A673 (cell line): ENCODE data around the gene LRRD1. TPM values are rescaled to one million over a fixed set of nuclear protein-coding genes. Genes with fewer than 3 reads are reported as not detected.
"Not testable (repeated sequence)": the region's sequence is repeated elsewhere in the genome, so short reads cannot be mapped to it uniquely, and the experiment has no call there.

ENCODE experiments used
- BruUV-seq: library from RNA; stranded (reverse); fragments of 400-500 nt; replicated peaks from 2 replicates; lab custom pipeline; 2021; lab: Mats Ljungman, UMichigan
- CTCF ChIA-PET: fragments of 300-600 bp; sonication (Branson Sonifier 250); formaldehyde crosslinking; loops from one replicate; lab custom pipeline; 2022; ENCODE audit warnings: antibody characterized with exemption; lab: Charles Lee
- POLR2A ChIA-PET: fragments of 300-600 bp; sonication (Branson Sonifier 250); formaldehyde crosslinking; loops from one replicate; lab custom pipeline; 2022; ENCODE audit warnings: antibody characterized with exemption; ENCODE audit not compliant: low non-redundant PET; lab: Charles Lee
- DNase-seq: peaks from one replicate; pipeline ENCODE4 v3.0.0-alpha.2; 2015; ENCODE audit warnings: low spot score
- H3K27ac ChIP-seq: fragments of 200-600 bp; sonication (generic); 2 replicates; pipeline ENCODE4 v1.5.1; 2016; ENCODE audit warnings: mixed run types, low read depth, mild to moderate bottlenecking, mixed read lengths, antibody characterized with exemption, low read length; ENCODE audit not compliant: poor library complexity, severe bottlenecking
- H3K27me3 ChIP-seq: fragments of 200-600 bp; sonication (generic); replicated peaks from 2 replicates; pipeline ENCODE4 v1.6.1; 2017; ENCODE audit warnings: mixed run types, low read depth, mild to moderate bottlenecking, mixed read lengths, antibody characterized with exemption, low read length; ENCODE audit not compliant: insufficient read depth, poor library complexity
- H3K36me3 ChIP-seq: fragments of 200-600 bp; sonication (generic); 2 replicates; pipeline ENCODE4 v1.6.1; 2016; ENCODE audit warnings: mixed run types, mild to moderate bottlenecking, mixed read lengths, antibody characterized with exemption, low read length; ENCODE audit not compliant: insufficient read depth, poor library complexity, severe bottlenecking
- H3K4me1 ChIP-seq: fragments of 200-600 bp; sonication (generic); 2 replicates; pipeline ENCODE4 v1.6.1; 2017; ENCODE audit warnings: mixed run types, mild to moderate bottlenecking, mixed read lengths, antibody characterized with exemption, low read length; ENCODE audit not compliant: insufficient read depth, poor library complexity, severe bottlenecking
- H3K4me3 ChIP-seq: fragments of 200-600 bp; sonication (generic); 2 replicates; pipeline ENCODE4 v1.5.1; 2016; ENCODE audit warnings: low read depth, mixed run types, mild to moderate bottlenecking, mixed read lengths, low read length; ENCODE audit not compliant: poor library complexity, severe bottlenecking
- H3K9me3 ChIP-seq: fragments of 200-600 bp; sonication (generic); 2 replicates; pipeline ENCODE4 v1.6.1; 2016; ENCODE audit warnings: mixed run types, low read depth, mild to moderate bottlenecking, mixed read lengths, antibody characterized with exemption, low read length; ENCODE audit not compliant: poor library complexity, severe bottlenecking
- CTCF ChIP-seq: fragments of 300-800, 200-600 bp; sonication (generic); conservative IDR thresholded peaks from 2 replicates; pipeline ENCODE4 v1.5.1; 2017; ENCODE audit warnings: low read depth, mild to moderate bottlenecking, antibody characterized with exemption, low read length, moderate library complexity, mixed read lengths
- EZH2 ChIP-seq: fragments of 200-600 bp; sonication (generic); IDR thresholded peaks from 2 replicates; pipeline ENCODE4 v1.6.1; 2017; ENCODE audit warnings: borderline replicate concordance, low read depth, mild to moderate bottlenecking, mixed read lengths, antibody characterized with exemption, low read length; ENCODE audit not compliant: poor library complexity, severe bottlenecking
- intact Hi-C: fragments of 100-400 bp; cut with micrococcal nuclease; formaldehyde crosslinking; loops from one replicate; pipeline ENCODE4 v1.10.0; 2022; ENCODE audit not compliant: unreplicated experiment
- total RNA-seq: library from RNA; stranded (reverse); gene quantifications from 2 replicates; pipeline ENCODE4 v1.2.3, GENCODE V29; 2021

The LRRD1 gene
- total RNA-seq, 1 experiment from 2014 or later, result not detected

- peak; percentile 75 for DNase-seq
- Histone ChIP-seq H3K36me3 (no peaks in the 10 kb centered on the region), H3K4me1 (no peaks in the 10 kb centered on the region), H3K27ac (no peak overlapping the region), H3K27me3 (no peaks in the 10 kb centered on the region), H3K4me3 (no peak overlapping the region), H3K9me3 (no peaks in the 10 kb centered on the region)
- CTCF ChIA-PET, result interaction anchor here (0.8 kb wide), 1 partner anchor 68 kb away, joined by 3 read pairs; the partner anchor contains the start of genes ANKIB1 and KRIT1
- intact Hi-C loops, result loop anchor here (5.0 kb wide), 1 partner anchor 270 kb away; the partner anchor contains the start of gene GATAD1
- no peak for TF ChIP-seq CTCF
- TF ChIP-seq EZH2, result no peak
- no TSS peak for BruUV-seq
- POLR2A ChIA-PET, result no interaction called here
Observed at GRCh38 chr7:92177362-92177761, 1.6 kb downstream of the LRRD1 start.

GRCh38 chr7:92169529-92169928 is 9.4 kb downstream of the LRRD1 start:
- H3K9me3 ChIP-seq, BruUV-seq, DNase-seq, H3K27me3 ChIP-seq, H3K27ac ChIP-seq, CTCF ChIA-PET, H3K36me3 ChIP-seq, H3K4me3 ChIP-seq, POLR2A ChIA-PET, H3K4me1 ChIP-seq, intact Hi-C loops: not testable (repeated sequence)

DNA sequence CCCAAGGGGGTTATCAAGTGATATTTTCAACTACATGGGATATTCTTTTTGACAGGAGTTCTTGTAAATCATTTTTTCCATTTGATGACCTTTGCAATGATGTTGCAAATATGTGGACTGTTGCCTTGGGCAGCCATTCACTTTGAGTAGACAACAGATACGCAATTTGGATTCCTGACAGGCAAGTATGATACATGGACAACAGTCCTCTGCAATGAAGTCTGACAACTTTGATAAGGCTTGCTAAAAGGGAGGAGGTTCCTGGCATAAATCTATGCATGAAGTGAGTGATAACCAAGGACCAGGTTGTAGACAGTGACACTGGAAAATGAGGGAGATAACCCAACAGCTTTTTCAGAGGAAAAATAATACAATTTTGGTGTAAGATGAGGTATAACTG is 17.7 kb downstream of the LRRD1 start:
- Histone ChIP-seq H3K4me1 (no peaks in the 10 kb centered on the region), H3K9me3 (no peaks in the 10 kb centered on the region), H3K27me3 (peaks cover 12% of the 10 kb centered on the region), H3K36me3 (no peaks in the 10 kb centered on the region), H3K27ac (no peak overlapping the region), H3K4me3 (no peak overlapping the region)
- no peak for TF ChIP-seq EZH2
- no peak for TF ChIP-seq CTCF
- no TSS peak for BruUV-seq
- ChIA-PET CTCF (interaction anchor here (0.7 kb wide), 1 partner anchor 106 kb away, joined by 3 read pairs; no protein-coding TSS in a partner anchor), POLR2A (no interaction called here)
- intact Hi-C loops, result no loop called here
- DNase-seq, result no peak
